GM10248 (cell line): Measurements from ENCODE around the gene P2RY11.

ENCODE experiments used
- CTCF ChIA-PET: fragments of 300-600 bp; sonication (Branson Sonifier 250); formaldehyde crosslinking; extraction: SDS; loops from one replicate; lab custom pipeline; 2021; ENCODE audit warnings: antibody characterized with exemption; lab: Yijun Ruan, JAX
- POLR2A ChIA-PET: fragments of 350-650 bp; sonication (Branson Sonifier 250); formaldehyde crosslinking; extraction: SDS; loops from one replicate; lab custom pipeline; 2020; ENCODE audit warnings: antibody characterized with exemption; lab: Yijun Ruan, JAX
- DNase-seq: peaks from one replicate; pipeline ENCODE4 v3.0.0; 2012; ENCODE audit errors: extremely low spot score
- CTCF ChIP-seq: IDR thresholded peaks from 2 replicates; pipeline ENCODE4 v1.5.1; 2012; ENCODE audit warnings: mild to moderate bottlenecking, low read depth; ENCODE audit errors: extremely low read depth, missing control alignments, control extremely low read depth

Gene P2RY11

GRCh38 chr19:10139952-10140351, 28.5 kb downstream of the P2RY11 start:
- ChIA-PET CTCF (interaction anchor here (0.9 to 1.1 kb wide), 2 partner anchors 110 to 252 kb away, joined by 3 to 4 read pairs; no protein-coding TSS in a partner anchor), POLR2A (no interaction called here)
- no peak for DNase-seq
- no peak for TF ChIP-seq CTCF

GRCh38 chr19:10141479-10141878, 30.0 kb downstream of the P2RY11 start:
- no peak for DNase-seq
- TF ChIP-seq CTCF = no peak
- ChIA-PET POLR2A (no interaction called here), CTCF (interaction anchor here (0.9 to 2.2 kb wide), 3 partner anchors 10 to 239 kb away, joined by 3 to 6 read pairs (median 5); partner anchors contain the start of gene TYK2)

GRCh38 chr19:10141973-10142372, 30.5 kb downstream of the P2RY11 start:
- no peak for TF ChIP-seq CTCF
- CTCF ChIA-PET = interaction anchor here (0.9 to 2.2 kb wide), 4 partner anchors 11 to 238 kb away, joined by 3 to 6 read pairs (median 4); partner anchors contain the start of gene TYK2
- no peak for DNase-seq
- POLR2A ChIA-PET = no interaction called here

GRCh38 chr19:10142701-10143375, 31.3 kb downstream of the P2RY11 start:
- ChIA-PET CTCF (interaction anchor here (0.7 to 2.2 kb wide), 8 partner anchors 9 to 116 kb away, joined by 3 to 6 read pairs (median 4); no protein-coding TSS in a partner anchor), POLR2A (interaction anchor here (0.6 kb wide), 1 partner anchor 45 kb away, joined by 6 read pairs; no protein-coding TSS in a partner anchor)
- DNase-seq = no peak
- TF ChIP-seq CTCF = no peak

GRCh38 chr19:10143681-10144080, 32.2 kb downstream of the P2RY11 start:
- no peak for TF ChIP-seq CTCF
- no peak for DNase-seq
- CTCF ChIA-PET = interaction anchor here (0.9 to 2.2 kb wide), 6 partner anchors 10 to 115 kb away, joined by 3 to 6 read pairs (median 4); no protein-coding TSS in a partner anchor
- POLR2A ChIA-PET = interaction anchor here (0.6 kb wide), 1 partner anchor 44 kb away, joined by 6 read pairs; no protein-coding TSS in a partner anchor

- CTCF ChIA-PET = interaction anchor here (1.2 kb wide), 1 partner anchor 12 kb away, joined by 4 read pairs; no protein-coding TSS in a partner anchor
- no peak for TF ChIP-seq CTCF
- no peak for DNase-seq
- POLR2A ChIA-PET = no interaction called here
These were observed 32.9 kb downstream of the P2RY11 start for GRCh38 chr19:10144361-10144760.
